ENCODE data around the gene CACNA2D2.
A peak's percentile ranks its signal among the peaks of the same experiment; 100 is the strongest.

CACNA2D2 gene

DNA sequence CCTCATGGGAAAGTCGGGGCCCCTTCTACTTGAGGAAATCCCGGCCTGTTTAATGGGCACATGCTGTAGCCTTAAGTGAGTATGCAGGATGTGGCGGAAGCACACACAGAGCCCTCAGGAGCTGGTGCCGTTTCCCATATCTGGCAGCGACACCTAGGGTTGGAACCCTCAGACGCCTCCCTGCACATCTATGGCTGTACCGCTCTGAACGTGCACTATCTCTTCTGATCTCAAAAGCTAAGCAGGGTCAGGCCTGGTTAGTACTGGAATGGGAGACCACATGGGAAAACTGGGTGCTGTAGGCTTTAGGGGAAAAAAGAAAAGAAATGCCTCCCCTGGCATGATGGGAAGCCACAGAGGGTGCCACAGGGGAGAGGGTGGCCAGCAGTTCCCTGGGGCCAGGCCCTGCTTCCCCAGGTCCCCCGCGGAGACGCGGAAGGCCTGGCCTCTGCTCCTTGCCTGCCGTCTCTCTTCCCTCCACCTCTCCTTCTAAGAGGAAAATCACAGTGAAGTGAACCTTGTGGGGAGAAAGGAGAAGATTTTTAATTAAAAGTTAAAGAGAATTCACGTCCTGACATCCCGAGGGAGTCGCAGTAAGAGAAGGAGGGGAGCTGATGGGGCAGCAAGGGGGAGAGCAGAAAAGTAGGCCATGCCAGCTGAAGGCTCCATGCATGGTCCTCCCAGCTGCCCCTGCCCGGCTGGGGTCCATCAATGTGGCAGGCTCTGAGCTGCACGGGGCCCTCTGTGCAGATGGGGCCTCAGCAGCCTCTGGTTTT is 83.7 kb downstream of the CACNA2D2 start:
- no peak for DNase-seq

DNA sequence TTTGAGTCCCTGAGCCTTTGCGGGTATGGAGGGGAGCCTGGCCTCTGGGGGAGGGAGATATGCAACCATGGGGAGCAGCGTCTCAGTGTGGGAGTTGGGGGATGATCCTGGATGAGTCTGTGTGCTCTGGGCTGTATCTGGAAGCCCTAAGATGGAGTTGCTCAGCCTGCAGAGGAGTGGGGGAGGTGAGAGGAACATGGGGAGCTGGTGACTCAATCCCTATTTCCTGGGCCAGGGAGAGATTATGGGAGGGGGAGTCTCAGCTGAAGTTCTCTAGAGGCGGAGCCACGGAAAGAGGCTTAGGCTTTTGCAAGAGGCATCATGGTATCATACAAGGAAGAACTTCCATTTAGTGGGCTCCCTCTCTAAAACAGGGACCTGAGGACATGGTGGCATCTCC is 84.6 kb downstream of the CACNA2D2 start:
- DNase-seq = no peak

- no peak for DNase-seq
These were observed 85.8 kb downstream of the CACNA2D2 start for GRCh38 chr3:50417637-50418033.

DNA sequence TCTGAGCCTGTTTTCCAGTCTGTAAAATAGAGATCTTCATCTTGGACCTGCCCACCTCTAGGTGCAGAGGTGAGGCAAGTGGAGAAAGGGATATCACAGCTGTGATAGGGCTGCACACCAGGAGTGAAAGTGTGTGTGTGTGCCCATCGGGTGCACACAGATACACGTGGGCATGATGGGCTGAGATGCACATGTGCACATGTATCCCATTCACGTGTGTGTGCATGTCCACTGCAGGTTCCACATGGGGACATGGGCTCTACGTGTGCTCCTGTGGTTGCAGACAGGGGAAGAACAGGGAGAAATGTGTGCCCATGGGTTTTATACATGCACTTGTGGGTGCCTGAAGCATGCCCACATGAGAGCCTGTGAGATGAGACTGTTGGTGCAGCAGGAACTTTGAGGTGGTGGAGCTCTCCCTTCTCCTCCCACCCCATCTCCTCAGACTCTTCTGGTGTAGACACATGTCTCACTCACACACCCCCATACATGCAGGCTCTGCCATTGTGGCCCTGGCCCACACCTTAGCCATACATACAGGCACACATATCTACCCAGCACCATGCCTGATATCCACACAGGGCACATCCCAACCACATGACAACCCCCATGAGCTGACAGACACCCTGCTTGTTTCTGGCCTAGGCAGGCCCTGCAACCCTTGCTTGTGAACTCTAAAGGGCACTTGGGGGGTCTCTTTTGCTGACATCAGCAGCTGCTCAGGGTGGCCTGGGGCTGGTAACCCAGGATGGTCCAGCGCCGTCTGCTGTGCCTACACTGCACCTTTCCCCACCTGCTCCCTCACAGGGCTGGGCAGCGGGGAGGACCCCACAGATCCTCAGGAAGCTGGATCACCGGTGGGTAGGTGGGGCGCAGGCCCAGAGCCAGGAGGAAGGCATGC is 86.4 kb downstream of the CACNA2D2 start:
- DNase-seq = no peak

GRCh38 chr3:50415816-50416215 is 87.6 kb downstream of the CACNA2D2 start:
- DNase-seq = no peak

DNA sequence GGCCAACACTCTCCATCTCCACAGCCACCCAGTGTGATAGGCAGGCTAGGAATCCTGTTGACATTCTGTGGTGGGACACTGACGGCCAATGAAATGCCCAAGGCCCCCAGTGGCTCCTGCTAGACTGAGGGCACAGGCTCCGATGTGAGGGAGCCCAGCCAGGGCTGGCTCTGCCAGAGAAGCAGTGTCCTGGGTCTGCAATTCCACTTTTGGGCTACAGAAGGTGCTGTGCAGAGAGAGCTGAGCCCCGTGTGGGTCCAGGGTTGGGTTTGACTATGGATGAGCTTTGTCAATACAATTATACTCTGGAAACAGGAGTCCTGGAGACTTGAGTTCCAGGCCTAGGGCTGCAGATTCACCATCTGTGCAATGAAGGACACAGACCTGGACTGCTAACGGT is 88.4 kb downstream of the CACNA2D2 start:
- no peak for DNase-seq

GRCh38 chr3:50414616-50415015 is 88.8 kb downstream of the CACNA2D2 start:
- peak; percentile 51 for DNase-seq

DNA sequence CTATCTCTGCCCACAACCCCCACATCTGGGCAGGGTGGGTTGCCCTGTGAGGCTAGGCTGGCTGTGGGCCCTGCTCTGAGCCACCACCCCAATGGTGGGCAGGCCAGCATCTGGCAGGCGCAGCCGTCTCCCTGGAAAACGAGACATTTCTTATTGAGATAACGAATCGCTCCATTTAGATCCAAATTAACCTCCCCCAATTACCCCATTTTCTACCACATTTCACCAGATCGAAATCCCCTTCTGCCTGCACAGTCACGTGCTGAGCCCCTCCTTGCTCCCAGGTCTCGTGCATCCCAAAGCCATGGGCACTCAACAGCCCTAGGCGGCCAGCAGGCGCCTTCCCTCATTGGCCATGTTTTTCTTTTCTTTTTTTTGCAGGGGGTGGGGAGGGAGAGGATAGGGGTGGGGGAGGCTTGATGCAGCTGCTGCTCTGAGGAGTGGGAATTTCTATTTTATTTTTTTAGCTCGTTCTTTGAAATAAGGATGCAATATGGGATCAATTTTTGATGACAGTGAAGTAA is 91.1 kb downstream of the CACNA2D2 start:
- no peak for DNase-seq

GRCh38 chr3:50411229-50411628 is 92.2 kb downstream of the CACNA2D2 start:
- no peak for DNase-seq

- no peak for DNase-seq
These were observed 92.8 kb downstream of the CACNA2D2 start for GRCh38 chr3:50410608-50411139.

GRCh38 chr3:50410185-50410584 is 93.2 kb downstream of the CACNA2D2 start:
- no peak for DNase-seq

- no peak for DNase-seq
These were observed 94.9 kb downstream of the CACNA2D2 start for GRCh38 chr3:50408443-50408944.

GRCh38 chr3:50406487-50406886 is 96.9 kb downstream of the CACNA2D2 start:
- no peak for DNase-seq

- no peak for DNase-seq
These were observed 98.2 kb downstream of the CACNA2D2 start for GRCh38 chr3:50405249-50405648.

DNA sequence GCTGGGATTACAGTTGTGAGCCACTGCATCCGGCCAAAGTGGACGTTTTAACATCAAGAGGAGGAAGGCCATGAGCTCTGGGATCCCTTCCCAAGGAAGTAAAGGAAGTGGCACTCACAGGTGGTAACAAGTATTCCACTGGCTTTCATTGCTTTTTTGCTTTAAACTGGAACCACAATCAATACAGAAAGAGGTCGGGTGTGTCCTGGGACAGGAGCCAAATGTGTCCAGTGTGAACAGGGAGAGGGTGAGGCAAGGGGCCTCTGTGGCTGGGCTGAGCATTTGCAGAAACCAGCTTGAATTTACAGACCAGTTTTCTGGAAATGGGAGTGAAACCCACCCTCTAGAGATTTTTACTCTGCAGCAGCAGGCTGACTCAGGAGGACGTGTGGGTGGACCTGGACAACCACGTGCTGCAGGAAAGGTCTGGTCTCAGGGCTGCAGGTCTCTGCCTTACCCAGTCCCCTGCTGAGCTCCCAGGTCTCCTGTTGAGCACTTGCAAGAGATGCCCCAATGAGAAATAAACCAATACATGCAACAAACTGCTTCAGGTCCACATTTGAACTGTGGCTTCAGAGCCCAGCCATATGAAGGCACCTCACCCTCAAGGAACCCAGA is 101.3 kb downstream of the CACNA2D2 start:
- DNase-seq = no peak

GRCh38 chr3:50396502-50396901 is 106.9 kb downstream of the CACNA2D2 start:
- no peak for DNase-seq

DNA sequence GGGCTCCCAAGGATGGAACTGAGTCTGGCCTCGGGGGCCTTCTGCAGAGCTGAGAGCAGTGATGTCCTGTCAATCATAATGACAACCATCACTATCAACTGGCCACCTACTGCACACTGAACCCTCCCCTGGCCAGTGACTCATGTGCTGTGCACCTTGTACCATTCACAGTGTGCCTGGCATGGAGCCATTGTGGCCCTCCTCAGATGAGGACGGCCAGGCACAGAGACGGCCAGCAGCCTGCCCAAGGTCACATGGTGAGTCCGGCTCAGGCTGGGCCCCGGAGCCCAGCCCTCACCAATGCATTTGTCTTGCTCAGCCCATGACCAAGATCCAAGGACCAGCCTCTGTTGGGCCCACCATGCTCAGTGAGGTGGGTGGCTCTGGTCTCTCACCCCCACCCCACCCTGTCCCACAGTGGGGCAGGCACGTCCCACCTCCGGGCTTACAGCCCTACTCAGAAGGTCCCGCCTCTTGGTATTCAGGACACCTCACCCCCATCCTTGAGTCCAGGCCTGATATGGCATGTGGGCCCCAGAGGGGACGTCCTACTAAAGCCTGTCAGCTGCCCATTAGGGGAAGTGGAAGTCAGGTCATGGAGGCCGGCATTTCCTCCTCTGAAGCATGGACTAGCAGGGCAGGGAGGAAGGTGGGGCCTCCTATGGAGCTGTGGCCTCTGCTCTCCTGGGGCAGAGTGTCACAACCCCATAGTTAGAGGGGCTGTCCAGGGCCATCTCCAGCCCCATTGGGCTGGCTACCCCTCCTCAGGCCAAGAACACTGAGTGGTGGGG is 108.2 kb downstream of the CACNA2D2 start:
- no peak for DNase-seq

DNA sequence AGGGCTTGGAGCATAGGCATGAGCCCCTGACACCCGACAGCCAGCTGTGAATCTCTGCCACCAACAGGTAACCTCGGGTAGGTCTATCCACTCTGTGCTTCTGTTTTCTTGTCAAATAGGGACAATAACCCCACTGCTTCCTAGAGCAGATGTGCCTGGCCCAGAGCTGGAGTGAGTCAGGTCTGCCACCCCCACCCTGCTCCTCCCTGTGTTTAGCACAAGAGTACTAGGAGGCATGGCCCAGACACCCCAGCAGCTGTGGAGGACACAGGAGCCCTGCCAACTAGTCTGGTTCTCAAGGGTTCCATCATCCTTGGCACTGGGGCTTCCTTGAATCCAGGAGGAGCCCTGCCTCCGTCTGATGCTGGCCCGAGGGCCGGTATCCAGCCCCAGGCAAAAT is 110.4 kb downstream of the CACNA2D2 start:
- no peak for DNase-seq

DNA sequence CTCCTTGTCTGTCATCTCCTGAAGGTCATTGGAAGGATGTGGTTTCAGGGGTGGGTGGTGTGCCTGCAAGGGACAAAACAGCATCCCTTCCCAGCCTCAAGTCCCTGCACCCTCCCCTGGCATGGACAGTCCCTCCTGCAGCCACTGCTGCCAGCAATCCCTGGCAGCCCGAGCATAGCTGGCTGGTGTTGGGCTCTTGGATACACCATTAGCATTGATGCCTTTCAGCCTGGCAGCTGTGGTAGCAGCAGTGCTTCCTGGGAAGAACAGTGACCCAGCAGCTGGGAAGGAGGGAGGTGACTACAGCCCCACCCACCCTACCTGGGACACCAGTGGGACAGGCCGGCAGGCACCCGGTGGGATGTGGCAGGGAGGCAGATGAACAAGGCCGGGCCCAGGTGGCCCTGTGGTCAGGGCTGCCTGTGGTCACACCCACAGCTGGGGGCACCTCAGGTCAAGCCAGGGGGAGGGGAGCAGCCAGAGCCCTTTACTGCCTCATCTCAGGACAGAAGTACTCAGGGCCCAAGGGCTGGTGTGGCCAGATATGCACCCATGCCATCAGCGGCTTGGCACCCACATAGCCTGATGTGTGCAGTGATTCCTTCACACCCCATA is 111.2 kb downstream of the CACNA2D2 start:
- no peak for DNase-seq

GRCh38 chr3:50390508-50391224 is 112.8 kb downstream of the CACNA2D2 start:
- peak; percentile 52 for DNase-seq

GRCh38 chr3:50389414-50389767 is 114.0 kb downstream of the CACNA2D2 start:
- no peak for DNase-seq

Measured in DMS 273 treated with DMSO at 0.1 percent for 48 hours (cell line).